ENCODE data around the gene TUBB4A.
"Not testable (repeated sequence)": the region's sequence is repeated elsewhere in the genome, so short reads cannot be mapped to it uniquely, and the experiment has no call there.

Gene TUBB4A

GRCh38 chr19:6501740-6502648 is at the start of gene TUBB4A:
TUBB4A (minus strand) TSS chr19:6502309; CDS start chr19:6502212, 97 bp downstream.
- peak in 13 of 14 donors; percentile 24 to 84 (median 65) for DNase-seq

- no peak for DNase-seq
Observed at GRCh38 chr19:6551091-6551490, 49.0 kb upstream of the TUBB4A start.

DNA sequence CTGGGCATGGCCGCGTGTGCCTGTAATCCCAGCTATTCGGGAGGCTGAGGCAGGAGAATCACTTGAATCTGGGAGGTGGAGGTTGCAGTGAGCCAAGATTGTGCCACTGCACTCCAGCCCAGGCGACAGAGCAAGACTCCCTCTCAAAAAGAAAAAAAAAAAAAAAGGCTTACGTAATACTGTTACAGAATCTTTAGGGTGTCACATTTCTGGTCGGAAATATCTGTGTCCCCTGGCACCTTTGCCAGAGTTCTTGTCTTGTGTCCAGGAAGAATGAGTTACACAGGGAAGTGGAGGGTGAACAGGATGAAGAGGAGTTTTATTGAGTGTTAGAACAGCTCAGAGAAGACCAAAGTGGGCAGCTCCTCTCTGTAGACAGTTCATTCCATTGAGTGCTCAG is 48.6 kb upstream of the TUBB4A start:
- not testable (repeated sequence) for DNase-seq

GRCh38 chr19:6543866-6544347 is 41.8 kb upstream of the TUBB4A start:
- DNase-seq = no peak

DNA sequence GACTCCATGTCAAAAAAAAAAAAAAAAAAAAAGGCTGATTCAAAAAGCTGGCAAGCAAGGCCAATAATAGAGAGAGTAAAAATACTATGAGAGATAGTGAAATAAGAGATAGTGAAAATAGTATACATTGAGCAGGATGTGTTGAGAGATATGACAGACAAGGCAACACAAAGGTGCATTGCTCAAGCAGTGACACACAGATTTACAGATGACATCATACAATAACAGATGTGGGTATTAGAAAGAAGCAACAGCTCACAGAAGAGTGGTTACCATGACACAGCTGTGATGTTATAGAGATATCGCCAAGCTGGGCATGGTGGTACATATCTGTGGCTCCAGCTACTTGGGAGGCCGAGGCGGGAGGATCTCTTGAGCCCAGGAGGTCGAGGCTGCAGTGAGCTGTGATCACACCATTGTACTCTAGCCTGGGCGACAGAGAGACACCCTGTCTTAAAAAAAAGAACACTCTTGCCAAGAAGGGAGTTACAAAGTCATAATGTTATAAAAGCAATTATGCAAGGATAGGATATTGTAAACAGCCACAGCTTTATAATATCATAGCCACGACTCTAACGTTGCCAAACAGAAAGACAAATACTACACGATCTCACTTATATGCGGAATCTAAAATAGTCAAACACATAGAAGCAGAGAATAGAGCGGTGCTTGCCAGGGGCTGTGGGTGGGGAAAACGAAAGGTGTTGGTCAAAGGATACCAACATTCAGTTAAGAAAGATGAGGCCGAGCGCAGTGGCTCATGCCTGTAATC is 39.0 kb upstream of the TUBB4A start:
- DNase-seq = no peak

- no peak for DNase-seq
Observed at GRCh38 chr19:6539514-6539913, 37.4 kb upstream of the TUBB4A start.

- no peak for DNase-seq
Observed at GRCh38 chr19:6535558-6536137, 33.5 kb upstream of the TUBB4A start.

DNA sequence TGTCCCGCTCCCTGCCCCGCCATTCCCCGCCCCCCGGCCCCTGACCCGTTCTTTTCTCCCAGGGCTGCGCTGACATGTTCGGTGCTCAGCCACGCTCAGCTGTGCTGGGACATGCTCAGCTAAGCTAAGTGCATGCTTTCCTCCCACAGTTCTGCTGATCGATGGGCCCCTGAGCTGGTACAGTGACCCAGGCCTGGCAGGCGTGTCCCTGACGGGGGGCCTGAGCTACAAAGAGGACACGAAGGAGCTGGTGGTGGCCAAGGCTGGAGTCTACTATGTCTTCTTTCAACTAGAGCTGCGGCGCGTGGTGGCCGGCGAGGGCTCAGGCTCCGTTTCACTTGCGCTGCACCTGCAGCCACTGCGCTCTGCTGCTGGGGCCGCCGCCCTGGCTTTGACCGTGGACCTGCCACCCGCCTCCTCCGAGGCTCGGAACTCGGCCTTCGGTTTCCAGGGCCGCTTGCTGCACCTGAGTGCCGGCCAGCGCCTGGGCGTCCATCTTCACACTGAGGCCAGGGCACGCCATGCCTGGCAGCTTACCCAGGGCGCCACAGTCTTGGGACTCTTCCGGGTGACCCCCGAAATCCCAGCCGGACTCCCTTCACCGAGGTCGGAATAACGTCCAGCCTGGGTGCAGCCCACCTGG is 32.5 kb upstream of the TUBB4A start:
- no peak for DNase-seq

DNA sequence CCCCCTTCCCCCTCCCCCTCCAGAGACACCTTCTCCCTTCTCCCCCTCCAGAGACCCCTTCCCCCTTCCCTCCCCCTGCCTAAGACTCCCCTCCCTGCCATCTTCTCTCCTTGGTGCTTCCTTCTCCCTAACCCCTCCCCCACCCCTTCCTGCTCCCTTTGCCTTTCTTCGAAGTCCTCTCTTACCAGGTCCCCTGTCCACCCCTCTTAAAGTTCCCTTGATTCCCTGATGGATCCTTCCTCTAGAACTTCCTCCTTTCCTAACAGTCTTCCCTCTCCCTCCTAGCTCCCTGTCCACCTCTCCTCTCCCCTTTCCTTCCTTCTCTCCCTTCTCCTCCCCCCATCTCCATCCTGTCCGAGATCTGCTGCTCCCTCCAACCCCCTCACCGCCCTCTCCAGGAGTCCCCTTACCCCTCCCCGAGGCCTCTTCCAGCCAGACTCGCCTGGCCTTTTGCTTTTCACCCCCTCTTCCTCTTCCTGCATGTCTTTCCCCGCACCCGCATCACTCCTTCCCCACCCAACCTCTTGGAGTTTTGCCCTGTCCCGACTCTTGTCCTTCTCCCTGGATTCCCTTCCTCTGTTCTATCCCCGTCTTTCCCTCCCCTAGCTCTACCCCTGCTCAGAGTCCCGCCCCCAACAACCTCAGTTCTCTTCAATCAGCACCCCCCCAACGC is 31.8 kb upstream of the TUBB4A start:
- DNase-seq = no peak

GRCh38 chr19:6533000-6533328 is 30.9 kb upstream of the TUBB4A start:
- DNase-seq = no peak

GRCh38 chr19:6532244-6532999 is 30.3 kb upstream of the TUBB4A start:
- no peak for DNase-seq

- no peak for DNase-seq
Observed at GRCh38 chr19:6531956-6532243, 29.8 kb upstream of the TUBB4A start.

DNA sequence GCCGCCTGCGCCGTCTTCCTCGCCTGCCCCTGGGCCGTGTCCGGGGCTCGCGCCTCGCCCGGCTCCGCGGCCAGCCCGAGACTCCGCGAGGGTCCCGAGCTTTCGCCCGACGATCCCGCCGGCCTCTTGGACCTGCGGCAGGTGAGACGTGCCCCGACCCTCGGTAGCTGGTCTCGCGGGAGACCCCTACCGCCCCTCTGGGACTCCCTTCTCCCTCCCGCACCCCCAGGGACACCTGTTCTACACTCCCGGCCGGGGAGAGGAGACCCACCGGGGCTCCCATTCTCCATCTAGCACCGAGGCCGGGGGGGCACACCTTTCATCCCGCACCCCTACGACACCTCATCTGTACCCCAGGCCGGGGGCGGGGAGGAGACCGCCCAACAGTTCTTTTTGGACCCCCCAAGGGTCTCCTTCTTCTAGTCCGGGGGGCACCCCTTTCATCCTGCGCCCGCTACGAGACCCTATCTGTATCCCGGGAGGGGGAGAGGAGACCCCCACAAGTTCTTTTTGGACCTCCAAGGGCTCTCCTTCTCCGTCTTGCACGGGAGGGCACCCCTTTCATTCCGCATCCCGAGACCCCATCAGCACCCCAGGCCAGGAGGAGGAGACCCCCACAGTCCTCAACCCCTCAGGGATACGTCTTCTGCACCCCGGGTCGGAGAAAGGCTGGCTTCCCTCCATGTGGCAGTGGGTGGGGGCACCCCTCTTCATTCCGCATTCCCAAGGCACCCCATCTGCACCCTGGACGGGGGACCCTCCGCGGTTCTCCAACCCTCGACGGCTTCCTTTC is 29.2 kb upstream of the TUBB4A start:
- DNase-seq = no peak

DNA sequence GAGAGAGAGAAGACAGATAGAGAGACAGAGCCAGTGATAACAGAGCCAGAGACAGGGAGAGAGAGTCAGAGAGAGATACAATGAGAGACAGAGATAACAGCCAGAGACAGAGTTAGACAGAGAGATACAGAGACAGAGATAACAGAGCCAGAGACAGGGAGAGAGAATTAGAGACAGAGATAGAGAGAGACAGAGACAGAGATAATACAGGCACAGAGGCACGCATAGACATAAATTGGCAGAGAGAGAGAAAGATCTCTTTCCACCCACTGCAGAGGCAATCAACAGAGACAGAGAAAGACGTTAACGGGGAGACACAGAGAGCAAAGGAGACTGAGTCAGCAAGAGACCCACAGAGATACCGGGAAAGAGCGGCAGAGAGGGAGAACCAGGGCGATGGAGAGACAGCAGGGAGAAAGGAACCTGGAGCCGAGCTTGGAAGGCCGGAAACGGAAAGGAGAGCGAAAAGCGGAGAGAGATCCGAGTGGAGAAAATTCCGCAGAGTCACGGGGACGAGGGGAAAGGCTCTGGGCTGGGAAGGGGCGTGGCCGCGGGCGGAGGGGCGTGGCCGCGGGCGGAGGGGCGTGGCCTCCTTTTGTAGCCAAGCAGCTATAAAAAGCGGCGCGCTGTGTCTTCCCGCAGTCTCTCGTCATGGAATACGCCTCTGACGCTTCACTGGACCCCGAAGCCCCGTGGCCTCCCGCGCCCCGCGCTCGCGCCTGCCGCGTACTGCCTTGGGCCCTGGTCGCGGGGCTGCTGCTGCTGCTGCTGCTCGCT is 28.5 kb upstream of the TUBB4A start, which contains the start of gene TNFSF9:
TSS of gene TNFSF9 (plus strand) at position 641 of the 777 bp plus-strand sequence. CDS start at position 652, 11 bp downstream.
- DNase-seq = peak; percentile 43 to 90 (median 84)

DNA sequence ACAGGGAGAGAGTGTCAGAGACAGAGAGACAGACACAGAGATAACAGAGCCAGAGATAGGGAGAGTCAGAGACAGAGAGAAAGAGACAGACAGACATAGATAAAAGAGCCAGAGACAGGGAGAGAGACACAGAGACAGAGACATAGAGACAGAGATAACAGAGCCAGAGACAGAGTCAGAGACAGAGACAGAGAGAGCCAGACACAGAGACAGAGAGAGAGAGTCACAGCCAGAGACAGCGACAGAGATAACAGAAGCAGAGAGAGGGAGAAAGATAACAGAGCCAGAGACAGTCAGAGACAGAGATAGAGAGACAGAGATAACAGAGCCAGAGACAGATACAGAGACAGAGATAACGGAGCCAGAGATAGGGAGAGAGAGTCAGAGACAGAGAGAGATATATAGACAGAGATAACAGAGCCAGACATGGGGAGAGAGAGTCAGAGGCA is 27.9 kb upstream of the TUBB4A start:
- DNase-seq = no peak

DNA sequence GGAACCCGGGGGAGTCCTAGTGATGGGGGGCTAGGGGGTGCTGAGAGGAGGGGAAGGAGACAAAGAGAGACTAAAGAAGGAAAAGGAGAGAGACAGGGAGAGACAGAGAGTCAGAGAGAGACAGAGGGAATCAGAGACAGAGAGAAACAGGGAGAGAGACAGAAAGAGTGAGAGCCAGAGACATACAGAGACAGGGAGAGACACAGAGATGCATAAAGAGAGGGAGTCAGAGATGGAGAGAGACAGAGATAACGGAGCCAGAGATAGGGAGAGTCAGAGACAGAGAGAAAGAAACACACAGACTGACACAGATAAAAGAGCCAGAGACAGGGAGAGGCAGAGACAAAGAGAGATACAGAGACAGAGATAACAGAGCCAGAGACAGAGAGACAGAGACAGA is 27.2 kb upstream of the TUBB4A start:
- DNase-seq = no peak

DNA sequence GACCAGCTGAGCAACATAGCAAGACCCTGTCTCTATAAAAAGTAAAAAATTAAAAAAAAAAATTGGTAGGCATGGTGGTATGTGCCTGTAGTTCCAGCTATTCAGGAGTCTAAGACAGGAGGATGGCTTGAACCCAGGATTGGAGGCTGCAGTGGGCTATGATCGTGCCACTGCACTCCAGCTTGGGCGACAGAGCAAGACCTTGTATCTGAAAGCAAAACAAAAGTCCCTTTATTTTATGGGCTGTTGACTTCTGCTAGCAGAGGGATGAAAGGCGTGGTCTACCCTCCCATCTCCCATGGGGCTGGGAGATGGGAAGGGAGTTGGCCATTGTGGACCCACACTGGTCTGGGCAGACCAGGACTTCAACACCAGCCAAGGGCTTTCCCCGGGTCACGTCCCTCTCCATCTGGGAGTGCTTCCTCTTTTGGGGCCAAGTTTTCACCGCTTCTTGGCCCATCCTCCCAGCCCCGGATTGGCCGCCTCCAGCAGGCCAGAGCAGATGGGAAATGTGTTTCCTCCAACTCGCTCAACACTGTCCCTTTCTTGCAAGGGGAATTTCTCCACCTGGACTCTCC is 26.5 kb upstream of the TUBB4A start:
- DNase-seq = peak in 12 of 14 donors; percentile 16 to 65 (median 40)

GRCh38 chr19:6527893-6528543 is 25.9 kb upstream of the TUBB4A start:
- DNase-seq = no peak

- no peak for DNase-seq
Observed at GRCh38 chr19:6524311-6524710, 22.2 kb upstream of the TUBB4A start.

Data from C1 segment of cervical spinal cord (tissue), 14 donors.